ENCODE data around the gene SZT2. TPM values are rescaled to one million over a fixed set of nuclear protein-coding genes. Genes with fewer than 3 reads are reported as not detected.

SZT2 gene
- total RNA-seq, 2 donors from 2014 or later = 25.9 to 61.6 TPM

DNA sequence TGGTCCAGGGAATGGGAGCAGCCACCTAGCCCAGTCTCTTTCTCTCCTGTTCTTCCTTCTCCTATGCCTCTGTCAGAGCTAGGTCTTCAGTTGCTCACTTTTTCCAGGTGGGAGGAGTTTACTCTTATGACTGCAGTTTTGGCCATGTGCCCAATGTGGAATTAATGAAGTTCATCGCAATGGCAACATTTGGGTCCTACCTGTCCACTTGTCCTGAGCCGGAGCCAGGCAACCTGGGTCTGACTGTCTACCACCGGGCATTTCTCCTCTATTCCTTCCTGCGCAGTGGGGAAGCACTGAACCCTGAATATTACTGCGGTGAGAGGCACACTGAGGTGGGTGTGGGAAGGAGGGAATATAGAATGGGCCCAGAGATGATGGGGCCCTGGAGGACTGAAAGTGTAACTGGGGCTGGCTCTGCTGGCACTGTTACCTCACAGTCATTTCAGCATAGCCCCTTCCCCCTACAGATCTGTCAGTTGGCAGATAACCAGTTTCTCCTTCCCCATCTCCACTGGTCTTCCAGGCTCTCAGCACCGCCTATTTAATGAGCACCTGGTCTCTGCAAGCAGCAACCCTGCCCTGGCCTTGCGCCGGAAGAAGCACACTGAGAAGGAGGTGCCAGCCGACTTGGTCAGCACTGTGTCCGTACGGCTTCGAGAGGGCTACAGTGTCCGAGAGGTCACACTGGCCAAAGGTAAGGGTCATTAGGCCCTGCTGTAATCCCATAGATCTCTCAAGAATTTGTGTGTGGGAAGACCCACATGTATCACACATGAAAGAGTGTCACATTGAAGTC is 30.1 kb downstream of the SZT2 start:
- Histone ChIP-seq H3K4me1 (no peaks in the 10 kb centered on the region), H3K4me3 (no peak overlapping the region), H3K27ac (no peak overlapping the region), H3K27me3 (no peaks in the 10 kb centered on the region), H3K36me3 (replicated peaks in 1 of 2; ENCODE audit: insufficient read depth in 1 of 2, low read depth in 2 of 2) (peaks cover 5 to 51% of the 10 kb centered on the region in 2 donors), H3K9me3 (no peaks in the 10 kb centered on the region)
- ATAC-seq (no peak), DNase-seq (no peak)
- no peak for TF ChIP-seq POLR2A (IDR thresholded peaks at IDR 0.05)
- TF ChIP-seq, protein P1, sequence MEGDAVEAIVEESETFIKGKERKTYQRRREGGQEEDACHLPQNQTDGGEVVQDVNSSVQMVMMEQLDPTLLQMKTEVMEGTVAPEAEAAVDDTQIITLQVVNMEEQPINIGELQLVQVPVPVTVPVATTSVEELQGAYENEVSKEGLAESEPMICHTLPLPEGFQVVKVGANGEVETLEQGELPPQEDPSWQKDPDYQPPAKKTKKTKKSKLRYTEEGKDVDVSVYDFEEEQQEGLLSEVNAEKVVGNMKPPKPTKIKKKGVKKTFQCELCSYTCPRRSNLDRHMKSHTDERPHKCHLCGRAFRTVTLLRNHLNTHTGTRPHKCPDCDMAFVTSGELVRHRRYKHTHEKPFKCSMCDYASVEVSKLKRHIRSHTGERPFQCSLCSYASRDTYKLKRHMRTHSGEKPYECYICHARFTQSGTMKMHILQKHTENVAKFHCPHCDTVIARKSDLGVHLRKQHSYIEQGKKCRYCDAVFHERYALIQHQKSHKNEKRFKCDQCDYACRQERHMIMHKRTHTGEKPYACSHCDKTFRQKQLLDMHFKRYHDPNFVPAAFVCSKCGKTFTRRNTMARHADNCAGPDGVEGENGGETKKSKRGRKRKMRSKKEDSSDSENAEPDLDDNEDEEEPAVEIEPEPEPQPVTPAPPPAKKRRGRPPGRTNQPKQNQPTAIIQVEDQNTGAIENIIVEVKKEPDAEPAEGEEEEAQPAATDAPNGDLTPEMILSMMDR (IDR thresholded peaks at IDR 0.05) = no peak
- intact Hi-C loops (cut with DNase I) = loop anchor here (5.0 kb wide), 1 partner anchor 193 kb away; no protein-coding TSS in a partner anchor
- WGBS, 2 donors = 97 to 99% methylated on average over 13 of the region's 13 CpGs

DNA sequence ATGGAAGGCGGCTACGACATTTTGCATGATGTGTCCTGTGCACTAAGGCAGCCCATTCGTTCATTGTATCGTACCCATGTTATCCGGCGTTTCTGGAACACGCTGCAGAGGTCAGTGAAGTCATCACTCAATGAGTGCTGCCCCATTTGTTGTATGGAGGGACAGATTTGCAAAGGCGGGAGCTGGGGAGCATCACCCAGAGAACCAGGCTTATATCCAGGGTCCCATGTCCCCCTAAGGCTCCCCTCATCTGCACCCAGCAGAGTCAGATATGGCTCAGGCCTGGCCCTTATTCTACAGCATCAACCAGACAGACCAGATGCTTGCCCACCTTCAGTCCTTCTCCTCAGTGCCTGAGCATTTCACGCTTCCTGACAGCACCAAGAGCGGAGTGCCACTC is 31.2 kb downstream of the SZT2 start:
- ATAC-seq (no peak), DNase-seq (no peak)
- Histone ChIP-seq H3K27ac (no peak overlapping the region), H3K36me3 (replicated peaks in 1 of 2; ENCODE audit: insufficient read depth in 1 of 2, low read depth in 2 of 2) (peaks cover 5 to 60% of the 10 kb centered on the region in 2 donors), H3K4me1 (no peaks in the 10 kb centered on the region), H3K27me3 (no peaks in the 10 kb centered on the region), H3K4me3 (no peak overlapping the region), H3K9me3 (no peaks in the 10 kb centered on the region)
- WGBS, 2 donors = 95 to 97% methylated on average over 7 to 10 of the region's 10 CpGs
- intact Hi-C loops (cut with DNase I) = no loop called here
- no peak for TF ChIP-seq POLR2A (IDR thresholded peaks at IDR 0.05)
- TF ChIP-seq, protein P1 (IDR thresholded peaks at IDR 0.05) = no peak

DNA sequence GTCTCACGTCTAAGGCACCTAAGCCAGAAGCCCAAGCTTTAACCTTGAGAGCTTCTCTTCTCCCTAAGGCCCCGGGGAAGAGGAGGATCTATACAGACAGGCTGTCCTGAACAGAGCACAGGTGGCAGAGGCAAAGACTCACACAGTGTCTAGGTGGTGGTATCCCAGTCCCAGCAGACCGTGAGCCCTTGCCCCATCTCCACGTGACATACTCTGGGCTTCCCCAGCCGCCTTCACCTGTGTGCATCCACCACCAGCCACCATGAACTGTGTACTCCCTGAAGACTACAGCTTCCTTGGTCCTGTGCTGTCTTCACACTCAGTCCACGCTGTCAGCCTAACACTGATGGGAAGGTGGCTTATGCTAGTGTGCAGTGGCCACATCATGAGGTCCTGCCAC is 31.7 kb downstream of the SZT2 start:
- DNase-seq = no peak

DNA sequence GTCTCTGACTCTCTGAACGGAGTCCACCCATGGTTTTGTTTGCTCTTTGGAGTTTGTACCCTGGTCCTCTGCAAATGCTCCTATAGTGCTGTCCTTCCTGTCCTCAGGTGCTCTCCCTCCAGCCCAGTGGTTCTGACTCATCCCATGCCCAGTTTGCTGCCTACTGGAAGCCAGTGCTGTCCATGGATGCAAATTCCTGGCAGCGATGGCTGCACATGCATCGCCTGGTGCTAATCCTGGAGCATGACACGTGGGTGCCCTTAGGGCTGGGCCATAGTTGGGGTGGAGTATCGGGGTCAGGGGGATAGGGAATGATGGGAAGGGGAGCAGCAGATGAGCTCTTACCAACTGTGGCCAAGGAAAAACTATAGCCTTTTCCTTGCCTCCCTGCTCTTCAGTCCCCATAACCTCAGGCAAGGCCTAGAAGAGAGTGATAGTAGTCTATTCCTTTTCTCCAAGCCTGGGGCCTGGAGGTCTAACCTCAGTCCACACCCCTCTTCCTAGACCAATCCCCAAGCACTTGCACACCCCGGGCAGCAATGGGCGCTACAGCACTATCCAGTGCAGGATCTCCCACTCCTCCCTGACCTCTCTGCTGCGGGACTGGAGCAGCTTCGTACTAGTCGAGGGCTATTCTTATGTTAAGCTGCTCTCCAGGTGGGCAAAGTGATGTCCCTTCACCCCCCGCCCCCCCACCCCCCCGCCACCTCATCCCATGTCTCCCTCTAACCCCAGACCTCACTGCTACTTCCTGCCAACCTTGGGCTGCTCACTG is 32.5 kb downstream of the SZT2 start:
- Histone ChIP-seq H3K36me3 (replicated peaks in 1 of 2; ENCODE audit: insufficient read depth in 1 of 2, low read depth in 2 of 2) (peaks cover 5 to 63% of the 10 kb centered on the region in 2 donors), H3K27ac (no peak overlapping the region), H3K9me3 (no peaks in the 10 kb centered on the region), H3K4me3 (no peak overlapping the region), H3K4me1 (no peaks in the 10 kb centered on the region), H3K27me3 (no peaks in the 10 kb centered on the region)
- no peak for DNase-seq
- intact Hi-C loops (cut with DNase I) = no loop called here
- TF ChIP-seq POLR2A (IDR thresholded peaks at IDR 0.05) = no peak
- TF ChIP-seq, protein P1 (IDR thresholded peaks at IDR 0.05) = no peak
- WGBS, 2 donors = 89 to 95% methylated on average over 10 to 12 of the region's 12 CpGs
- ATAC-seq = no peak

More for the DNA sequence above, 31.7 kb downstream of the SZT2 start:
- Histone ChIP-seq H3K4me3 (no peak overlapping the region), H3K9me3 (no peaks in the 10 kb centered on the region), H3K4me1 (no peaks in the 10 kb centered on the region), H3K36me3 (replicated peaks in 1 of 2; ENCODE audit: insufficient read depth in 1 of 2, low read depth in 2 of 2) (peaks cover 5 to 58% of the 10 kb centered on the region in 2 donors), H3K27me3 (no peaks in the 10 kb centered on the region), H3K27ac (no peak overlapping the region)
- 90 to 98% methylated on average over 3 to 6 of the region's 6 CpGs for WGBS, 2 donors
- intact Hi-C loops (cut with DNase I) = no loop called here
- TF ChIP-seq POLR2A (IDR thresholded peaks at IDR 0.05) = no peak
- TF ChIP-seq, protein P1 (IDR thresholded peaks at IDR 0.05) = no peak
- ATAC-seq = no peak
